Hematopoietic multipotent progenitor cell treated with erythropoietin and hydrocortisone succinate and interleukin-3 and kit ligand, for 15 days (in vitro differentiated cells): ENCODE results near the gene CENPV.
"Not testable (repeated sequence)": the region's sequence is repeated elsewhere in the genome, so short reads cannot be mapped to it uniquely, and the experiment has no call there.

Experiments used
- DNase-seq: peaks from one replicate; pipeline ENCODE4 v3.0.0-alpha.2; 2015; ENCODE audit warnings: low spot score

CENPV gene

DNA sequence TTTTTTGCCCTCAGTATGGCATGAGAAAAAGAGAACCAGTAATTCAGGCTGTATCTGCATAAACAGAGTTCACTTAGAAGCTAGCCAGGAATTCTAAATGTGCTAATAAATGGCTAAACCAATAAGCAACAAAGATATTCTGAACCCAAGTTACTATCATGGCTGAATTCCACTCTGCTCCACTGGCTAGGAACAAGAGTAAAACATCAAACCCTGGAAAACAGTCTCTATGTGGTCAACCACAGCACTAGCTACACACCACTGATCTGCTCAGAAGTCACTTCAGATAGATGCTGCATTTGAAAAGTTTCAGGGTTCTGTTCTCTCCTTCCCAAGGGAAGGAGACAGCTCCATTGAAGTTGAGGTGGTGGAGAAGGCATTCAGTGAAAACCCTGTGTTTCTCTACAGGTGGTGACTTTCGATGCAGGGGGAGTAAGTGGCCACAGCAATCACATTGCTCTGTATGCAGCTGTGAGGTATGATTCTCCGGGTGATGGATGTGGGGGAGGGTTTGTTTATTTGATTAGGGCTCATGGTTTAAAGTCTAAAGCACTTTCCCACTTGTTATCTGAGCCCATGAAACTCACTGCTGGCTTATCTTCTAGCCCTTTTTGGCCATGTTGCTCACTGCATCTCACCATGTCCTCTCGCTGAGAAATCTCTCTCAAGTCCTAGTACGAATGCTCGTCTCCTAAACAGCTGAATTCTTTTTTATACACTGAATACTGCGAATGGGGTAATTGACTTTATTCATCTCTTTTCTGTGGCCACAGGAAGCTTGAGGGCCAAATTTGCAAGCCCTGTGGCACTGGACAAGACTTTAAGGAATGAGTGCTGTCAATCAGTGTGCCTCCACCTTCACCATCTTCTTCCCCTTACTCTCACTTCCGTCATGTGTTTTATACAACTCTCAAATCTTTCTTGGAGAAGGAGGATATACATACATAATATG is 39.9 kb downstream of the CENPV start:
- DNase-seq = no peak

DNA sequence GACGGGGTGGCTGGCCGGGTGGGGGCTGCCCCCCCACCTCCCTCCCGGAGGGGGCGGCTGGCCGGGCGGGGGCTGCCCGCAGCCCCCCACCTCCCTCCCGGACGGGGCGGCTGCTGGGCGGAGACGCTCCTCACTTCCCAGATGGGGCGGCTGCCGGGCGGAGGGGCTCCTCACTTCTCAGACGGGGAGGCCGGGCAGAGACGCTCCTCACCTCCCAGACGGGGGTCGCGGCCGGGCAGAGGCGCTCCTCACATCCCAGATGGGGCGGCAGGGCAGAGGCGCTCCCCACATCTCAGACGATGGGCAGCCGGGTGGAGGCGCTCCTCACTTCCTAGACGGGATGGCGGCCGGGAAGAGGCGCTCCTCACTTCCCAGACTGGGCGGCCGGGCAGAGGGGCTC is 41.2 kb downstream of the CENPV start:
- not testable (repeated sequence) for DNase-seq

DNA sequence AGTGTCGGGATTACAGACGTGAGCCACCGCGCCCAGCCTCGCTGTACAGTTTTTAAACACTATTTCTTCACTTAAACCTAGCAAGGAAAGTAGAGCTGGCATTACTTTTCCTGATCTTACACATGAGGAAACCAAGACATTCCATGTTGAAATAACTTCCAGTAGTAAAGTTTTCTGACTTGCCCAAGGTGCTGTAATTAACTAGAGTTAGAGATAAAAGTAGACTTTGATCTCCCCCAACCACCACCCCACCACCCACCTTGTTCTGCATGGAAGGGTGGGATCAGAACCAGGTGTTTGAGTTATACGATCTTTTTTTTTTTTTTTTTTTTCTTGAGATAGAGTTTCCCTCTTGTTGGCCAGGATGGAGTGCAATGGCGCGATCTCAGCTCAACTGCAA is 47.1 kb downstream of the CENPV start:
- DNase-seq = no peak

DNA sequence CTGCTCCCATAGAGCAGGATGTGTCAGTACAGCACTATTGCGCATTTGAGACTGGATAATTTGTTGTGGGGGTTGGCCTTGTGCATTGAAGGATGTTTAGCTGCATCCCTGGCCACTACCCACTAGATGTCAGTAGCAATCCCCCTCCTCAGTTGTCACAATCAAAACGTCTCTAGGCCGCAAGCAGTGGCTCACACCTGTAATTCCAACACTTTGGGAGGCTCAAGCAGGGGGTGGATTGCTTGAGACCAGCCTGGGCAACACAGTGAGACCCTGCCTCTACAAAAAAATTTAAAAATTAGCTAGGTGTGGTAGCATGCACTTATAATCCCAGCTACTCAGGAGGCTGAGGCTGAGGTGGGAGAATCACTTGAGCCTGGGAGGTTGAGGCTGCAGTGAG is 48.4 kb downstream of the CENPV start:
- no peak for DNase-seq

DNA sequence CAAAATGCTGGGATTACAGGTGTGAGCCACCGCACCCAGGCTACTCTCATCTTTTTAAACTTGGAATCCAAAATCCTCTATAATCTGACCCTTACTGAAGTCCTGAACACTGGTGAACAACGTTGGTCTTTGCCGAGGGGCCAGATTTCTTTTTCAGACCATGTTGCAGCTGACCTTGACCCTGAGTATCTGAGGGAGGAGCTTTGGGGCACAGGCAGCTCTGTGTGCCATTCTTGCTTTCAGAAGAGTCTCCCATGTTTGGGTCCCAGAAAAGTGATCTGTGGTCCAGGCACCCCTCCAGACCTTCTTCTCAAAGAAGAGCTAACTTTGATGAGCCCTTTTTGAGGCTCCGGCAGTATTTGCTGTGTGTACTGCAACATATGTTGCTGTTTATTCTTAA is 50.4 kb downstream of the CENPV start:
- DNase-seq = no peak

DNA sequence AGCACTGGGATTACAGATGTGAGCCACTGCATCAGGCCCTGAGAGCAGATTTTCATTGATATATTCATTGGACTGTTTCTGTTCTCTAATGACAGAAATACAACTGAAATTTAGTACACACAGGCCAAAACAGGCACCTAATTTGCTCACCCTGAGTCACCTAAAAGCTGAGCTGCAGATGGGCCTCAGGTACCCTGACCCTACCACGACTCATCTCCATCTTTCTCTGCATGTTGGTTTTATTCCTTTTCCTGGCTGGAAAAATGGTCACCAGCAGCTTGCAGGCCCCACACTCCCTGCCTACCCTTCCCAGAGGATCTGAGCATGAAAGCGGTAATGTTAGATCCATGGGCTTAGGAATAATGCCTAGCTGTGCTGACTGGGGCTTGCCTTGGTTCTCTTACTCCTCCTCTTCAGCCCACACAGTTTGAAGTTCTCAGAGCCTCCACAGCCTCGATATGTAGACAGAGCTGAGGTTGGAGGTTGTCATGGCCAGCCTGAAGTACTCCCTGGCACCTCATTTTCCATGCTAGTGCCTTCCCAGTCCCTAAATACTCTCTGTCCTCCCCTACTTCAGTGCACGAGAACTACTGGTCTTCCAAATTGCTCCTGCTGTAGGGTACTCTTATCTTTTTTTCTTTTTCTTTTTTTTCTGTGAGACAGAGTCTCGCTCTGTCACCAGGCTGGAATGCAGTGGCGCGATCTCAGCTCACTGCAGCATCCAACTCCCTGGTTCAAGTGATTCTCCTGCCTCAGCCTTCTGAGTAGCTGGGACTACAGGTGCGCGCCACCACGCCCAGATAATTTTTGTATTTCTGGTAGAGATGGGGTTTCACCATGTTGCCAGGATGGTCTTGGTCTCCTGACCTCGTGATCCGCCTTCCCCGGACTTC is 51.1 kb downstream of the CENPV start:
- no peak for DNase-seq

DNA sequence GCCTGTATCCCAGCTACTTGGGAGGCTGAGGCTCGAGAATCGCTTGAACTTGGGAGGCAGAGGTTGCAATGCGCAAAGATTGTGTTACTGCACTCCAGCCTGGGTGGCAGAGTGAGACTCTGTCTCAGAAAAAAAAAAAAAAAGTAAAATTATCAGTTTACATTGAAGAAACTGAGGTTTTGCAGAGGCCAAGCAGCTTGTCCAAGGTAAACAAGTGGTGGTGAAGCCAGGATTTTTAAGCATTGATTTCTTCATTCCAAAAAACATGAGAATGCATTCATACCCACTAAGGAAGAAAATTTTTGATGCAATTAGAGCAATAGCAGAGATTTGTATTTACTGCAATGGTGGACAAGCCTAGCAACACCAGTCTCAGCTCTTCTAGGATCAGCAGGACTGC is 52.7 kb downstream of the CENPV start:
- no peak for DNase-seq

DNA sequence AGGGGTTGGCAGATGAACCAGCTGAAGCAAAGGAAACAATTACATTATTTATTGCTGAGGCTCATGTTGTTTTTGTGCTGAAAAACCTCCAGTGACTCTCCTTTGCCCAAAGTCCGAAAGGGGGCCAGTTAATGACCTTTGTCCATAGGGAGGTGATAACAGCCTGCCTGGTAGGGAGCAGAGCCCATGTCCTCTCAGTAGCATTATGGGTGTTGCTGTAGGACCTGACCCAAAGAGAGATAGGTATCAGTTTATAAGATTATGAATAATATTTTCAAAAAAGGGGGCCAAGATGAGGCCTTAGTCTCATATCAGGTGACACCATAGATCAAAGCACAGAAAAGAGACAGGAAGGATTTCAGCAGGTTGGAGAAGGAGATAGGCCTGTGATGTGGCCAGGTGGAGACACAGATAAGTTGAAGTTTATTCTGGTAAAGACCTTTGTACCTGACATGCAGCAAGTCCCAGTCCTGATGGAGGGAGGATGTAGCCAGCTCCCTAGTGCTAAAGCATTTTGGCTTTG is 55.1 kb downstream of the CENPV start:
- no peak for DNase-seq

DNA sequence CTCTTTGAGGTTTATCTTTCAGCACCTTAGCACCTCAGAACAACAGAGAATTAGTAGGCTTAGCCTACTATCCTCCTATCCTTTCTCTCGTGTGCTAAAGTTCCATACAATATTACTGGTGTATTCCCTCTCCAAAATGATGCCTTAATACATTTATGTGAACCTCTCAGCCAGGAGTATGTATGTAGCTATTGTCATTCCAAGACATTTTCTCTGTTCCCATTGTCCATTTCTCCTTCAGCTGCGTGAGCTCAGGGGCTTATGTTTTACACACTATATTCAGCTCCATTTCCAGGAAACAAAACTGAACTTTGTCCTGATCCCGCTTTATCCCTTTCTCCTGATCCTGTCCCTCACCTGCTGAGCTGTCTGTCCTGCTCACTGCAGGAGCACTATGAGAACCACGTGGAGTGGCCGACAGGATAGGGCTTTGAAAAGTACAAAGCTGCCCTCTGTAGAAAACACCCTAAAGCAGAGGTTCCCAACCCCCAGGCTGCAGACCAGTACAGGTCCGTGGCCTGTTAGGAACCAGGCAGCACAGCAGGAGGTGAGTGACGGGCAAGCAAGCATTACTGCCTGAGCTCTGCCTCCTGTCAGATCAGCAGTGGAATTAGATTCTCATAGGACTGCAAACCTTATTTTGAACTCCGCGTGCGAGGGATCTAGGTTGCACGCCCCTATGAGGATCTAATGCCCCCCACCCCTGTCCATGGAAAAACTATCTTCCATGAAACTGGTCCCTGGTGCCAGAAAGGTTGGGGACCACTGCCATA is 55.7 kb downstream of the CENPV start:
- no peak for DNase-seq

DNA sequence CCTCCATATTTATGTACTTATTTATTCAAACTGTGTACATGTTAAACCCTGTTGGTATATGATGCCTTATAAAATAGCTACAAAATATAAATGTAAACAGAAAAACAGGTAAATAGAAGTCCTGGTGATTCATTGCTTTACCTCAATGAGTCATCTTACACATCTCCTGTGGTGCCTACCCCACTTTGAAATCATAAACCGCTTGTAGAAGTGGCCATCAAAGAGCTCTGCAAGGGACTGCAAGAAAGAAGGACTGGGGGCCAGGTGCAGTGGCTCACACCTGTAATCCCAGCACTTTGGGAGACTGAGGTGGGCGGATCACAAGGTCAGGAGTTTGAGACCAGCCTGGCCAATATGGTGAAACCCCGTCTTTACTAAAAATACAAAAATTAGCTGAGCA is 57.2 kb downstream of the CENPV start:
- DNase-seq = not testable (repeated sequence)

DNA sequence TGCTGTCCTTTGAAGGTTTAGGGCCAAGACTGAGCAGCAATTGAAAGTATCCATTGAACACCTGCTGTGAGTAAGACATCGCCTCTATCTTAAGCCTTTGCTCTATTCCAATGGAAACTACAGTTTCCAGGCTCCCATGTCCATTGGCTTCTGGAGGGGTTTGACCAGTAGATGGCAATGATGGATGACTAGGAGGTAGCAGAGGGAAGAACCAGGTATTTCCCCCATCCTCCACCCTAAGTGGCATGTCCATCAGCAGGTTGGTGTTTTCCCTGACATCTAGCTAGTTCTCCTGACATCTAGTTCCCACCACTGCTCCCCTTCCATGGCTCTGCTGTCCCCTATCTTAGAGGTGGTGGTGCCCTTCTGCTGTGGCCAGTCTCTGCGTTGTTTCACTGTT is 58.7 kb downstream of the CENPV start:
- no peak for DNase-seq

DNA sequence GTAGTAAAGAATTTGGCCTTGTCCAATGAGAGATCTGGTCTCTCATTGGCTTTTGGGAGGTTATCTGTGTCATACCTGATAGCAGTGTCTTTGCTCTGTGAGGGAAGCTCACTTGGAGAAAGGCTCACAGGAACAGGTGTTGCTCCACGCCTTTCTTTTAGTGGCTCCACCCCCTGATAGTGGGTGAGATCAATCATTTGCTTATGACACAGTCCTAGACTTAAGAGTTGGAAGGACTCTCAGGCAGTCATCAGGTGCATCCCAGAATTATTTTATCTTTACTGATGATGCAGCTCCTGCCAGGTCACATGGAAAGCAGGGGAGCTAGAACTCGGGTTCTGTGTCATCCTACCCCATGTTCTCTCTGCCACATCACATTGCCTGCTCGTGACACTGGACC is 59.3 kb downstream of the CENPV start:
- no peak for DNase-seq
